GM12872 (cell line): ENCODE measurements around the gene ADARB1.

Experiments
- CTCF ChIP-seq: IDR thresholded peaks from 3 replicates; pipeline ENCODE4 v1.5.1; 2011; ENCODE audit warnings: low read depth, mild to moderate bottlenecking, low read length, moderate library complexity; ENCODE audit not compliant: insufficient read depth

Gene ADARB1

GRCh38 chr21:45175326-45176095 lies 101.1 kb downstream of the ADARB1 start:
- TF ChIP-seq CTCF = no peak

GRCh38 chr21:45176141-45176540 lies 101.8 kb downstream of the ADARB1 start:
- TF ChIP-seq CTCF = no peak

- TF ChIP-seq CTCF = no peak
Measured at GRCh38 chr21:45177039-45177438, 102.7 kb downstream of the ADARB1 start.

GRCh38 chr21:45178070-45178608 lies 103.8 kb downstream of the ADARB1 start:
- no peak for TF ChIP-seq CTCF

- TF ChIP-seq CTCF = no peak
Measured at GRCh38 chr21:45178971-45179370, 104.6 kb downstream of the ADARB1 start.

- no peak for TF ChIP-seq CTCF
Measured at GRCh38 chr21:45179568-45180245, 105.3 kb downstream of the ADARB1 start.

GRCh38 chr21:45180246-45180599 lies 105.8 kb downstream of the ADARB1 start:
- no peak for TF ChIP-seq CTCF
